Femur (tissue), 1 donor: Measurements from ENCODE around the gene TMEM178B.
"Not testable (repeated sequence)": the region's sequence is repeated elsewhere in the genome, so short reads cannot be mapped to it uniquely, and the experiment has no call there.

Experiments used
- DNase-seq: peaks from one replicate; pipeline ENCODE4 v3.0.0-alpha.2; 2017

The TMEM178B gene

GRCh38 chr7:141317033-141317585 is 243.2 kb downstream of the TMEM178B start:
- DNase-seq: no peak

DNA sequence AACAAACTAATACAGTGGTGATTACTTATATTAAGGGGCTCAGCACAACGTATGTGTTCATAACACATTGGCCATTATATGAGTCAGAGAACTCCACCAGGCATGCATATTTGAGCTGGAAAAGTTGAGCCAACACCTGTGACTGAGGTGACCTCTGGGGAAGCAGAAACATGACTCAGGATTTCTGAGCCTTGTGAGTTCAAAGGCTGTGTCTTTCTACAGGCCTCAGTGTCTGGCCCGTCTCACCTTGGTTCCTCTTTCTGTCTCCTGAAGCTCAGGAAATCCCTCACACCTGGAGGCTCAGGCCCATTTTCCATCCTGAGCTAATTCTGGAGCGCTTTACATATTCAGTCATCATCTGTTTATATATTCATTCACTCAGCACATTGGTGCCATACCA is 246.4 kb downstream of the TMEM178B start:
- no peak for DNase-seq

DNA sequence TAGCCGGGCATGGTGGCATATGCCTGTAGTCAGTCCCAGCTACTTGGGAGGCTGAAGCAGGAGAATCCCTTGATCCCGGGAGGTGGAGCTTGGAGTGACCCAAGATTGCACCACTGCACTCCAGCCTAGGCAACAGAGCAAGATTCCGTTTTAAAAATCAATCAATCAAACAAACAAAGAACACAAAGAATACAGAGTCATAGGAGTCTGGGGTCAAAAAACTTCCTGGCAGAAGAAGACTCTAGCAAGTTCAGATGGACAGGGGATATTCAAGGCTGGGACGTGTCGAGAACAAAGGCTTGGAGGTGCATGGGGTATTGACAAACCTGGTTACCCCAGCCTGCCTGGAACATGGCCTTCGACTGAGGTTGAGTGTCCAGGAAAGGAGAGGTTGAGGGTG is 248.5 kb downstream of the TMEM178B start:
- DNase-seq: no peak

- DNase-seq: no peak
These were observed 250.0 kb downstream of the TMEM178B start for GRCh38 chr7:141323826-141324225.

GRCh38 chr7:141324870-141325269 is 251.0 kb downstream of the TMEM178B start:
- DNase-seq: no peak

- no peak for DNase-seq
These were observed 251.4 kb downstream of the TMEM178B start for GRCh38 chr7:141325275-141325674.

- no peak for DNase-seq
These were observed 254.4 kb downstream of the TMEM178B start for GRCh38 chr7:141328290-141328689.

DNA sequence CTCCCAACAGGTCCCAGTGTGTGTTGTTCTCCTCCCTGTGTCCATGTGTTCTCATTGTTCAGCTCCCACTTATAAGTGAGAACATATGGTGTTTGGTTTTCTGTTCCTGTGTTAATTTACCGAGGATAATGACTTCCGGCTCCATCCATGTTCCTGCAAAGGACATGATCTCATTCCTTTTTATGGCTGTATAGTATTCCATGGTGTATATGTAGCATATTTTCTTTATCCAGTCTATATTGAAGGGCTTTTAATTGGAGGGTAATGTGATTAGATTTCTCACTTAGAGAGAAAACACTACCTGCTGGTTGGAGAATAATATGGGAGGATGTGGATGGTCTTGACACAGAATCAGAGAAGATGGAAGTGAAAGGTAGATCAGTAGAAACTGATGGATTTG is 256.4 kb downstream of the TMEM178B start:
- not testable (repeated sequence) for DNase-seq

DNA sequence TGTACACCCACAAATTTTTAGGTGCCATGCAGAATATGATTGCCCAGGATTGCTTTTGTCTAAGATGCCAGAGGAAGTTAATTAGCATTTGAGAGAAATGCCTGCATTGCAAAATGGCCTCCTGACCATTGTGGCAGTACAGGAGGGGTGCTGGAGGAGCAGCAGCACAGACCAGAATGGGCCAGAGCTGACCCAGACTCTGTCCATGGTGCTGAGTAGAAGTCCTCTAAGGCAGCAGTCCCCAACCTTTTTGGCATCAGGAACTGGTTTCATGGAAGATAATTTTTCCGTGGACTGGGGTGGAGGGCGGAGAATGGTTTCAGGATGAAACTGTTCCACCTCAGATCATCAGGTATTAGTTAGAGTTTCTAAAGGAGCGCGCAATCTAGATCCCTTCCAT is 259.6 kb downstream of the TMEM178B start:
- DNase-seq: no peak

DNA sequence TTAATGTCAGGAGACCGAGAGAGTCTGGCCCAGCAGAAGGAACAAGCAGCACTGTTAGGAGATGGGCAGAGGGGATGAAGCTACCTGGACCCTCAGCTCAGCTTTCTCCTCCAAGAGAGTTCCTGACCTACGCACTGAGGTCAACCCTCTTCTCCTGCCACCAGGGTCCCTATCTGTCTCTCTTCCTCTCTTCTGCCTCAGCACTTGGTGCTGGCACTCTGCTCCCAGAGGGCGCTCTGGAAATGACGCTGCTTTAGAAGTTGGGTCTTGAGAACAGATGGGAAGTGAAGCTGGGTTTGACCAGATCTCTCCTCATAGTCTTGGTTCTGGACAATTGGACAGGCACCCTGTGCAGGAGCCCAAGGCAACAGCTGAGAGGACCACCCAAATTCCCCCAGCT is 261.3 kb downstream of the TMEM178B start:
- DNase-seq: no peak

- no peak for DNase-seq
These were observed 265.7 kb downstream of the TMEM178B start for GRCh38 chr7:141339603-141340002.

GRCh38 chr7:141340991-141341390 is 267.1 kb downstream of the TMEM178B start:
- no peak for DNase-seq

GRCh38 chr7:141342621-141343408 is 269.0 kb downstream of the TMEM178B start:
- no peak for DNase-seq

GRCh38 chr7:141344153-141344935 is 270.5 kb downstream of the TMEM178B start:
- DNase-seq: no peak

DNA sequence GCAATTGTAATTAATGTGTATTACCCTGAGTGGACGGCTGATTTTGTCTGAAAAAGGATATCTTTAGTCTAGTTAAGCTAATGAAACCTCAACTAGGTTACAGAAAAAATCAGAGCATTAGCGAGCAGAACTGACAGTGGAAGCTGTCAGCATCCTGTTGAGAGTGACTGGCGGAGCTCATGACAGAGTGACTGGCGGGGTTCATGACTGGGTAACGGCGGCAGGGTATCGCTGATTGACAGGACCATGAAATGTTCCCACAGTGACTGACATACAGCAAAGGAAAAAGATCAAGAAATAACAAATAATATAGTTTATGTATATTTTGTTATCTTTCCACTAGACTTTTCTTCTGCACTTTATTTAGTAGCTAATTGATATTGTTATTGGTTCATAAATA is 274.9 kb downstream of the TMEM178B start:
- no peak for DNase-seq

GRCh38 chr7:141349338-141349737 is 275.5 kb downstream of the TMEM178B start:
- no peak for DNase-seq

DNA sequence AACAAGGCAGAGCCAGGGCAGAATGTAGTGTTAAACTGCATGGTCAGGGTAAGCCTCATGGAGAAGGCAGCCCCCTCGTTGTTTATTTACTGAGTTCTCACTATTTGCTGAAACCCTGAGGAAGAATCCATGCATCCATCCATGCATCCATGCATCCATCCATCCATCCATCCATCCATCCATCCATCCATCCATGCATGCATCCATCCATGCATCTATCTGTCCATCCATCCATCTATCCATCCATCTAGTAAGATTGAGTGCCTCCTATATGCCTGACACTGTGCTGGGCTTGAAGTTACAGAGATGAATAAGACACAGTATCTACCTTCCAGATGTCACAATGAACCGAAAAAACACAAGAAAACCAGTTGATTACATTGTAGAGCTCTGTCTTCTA is 275.9 kb downstream of the TMEM178B start:
- no peak for DNase-seq

DNA sequence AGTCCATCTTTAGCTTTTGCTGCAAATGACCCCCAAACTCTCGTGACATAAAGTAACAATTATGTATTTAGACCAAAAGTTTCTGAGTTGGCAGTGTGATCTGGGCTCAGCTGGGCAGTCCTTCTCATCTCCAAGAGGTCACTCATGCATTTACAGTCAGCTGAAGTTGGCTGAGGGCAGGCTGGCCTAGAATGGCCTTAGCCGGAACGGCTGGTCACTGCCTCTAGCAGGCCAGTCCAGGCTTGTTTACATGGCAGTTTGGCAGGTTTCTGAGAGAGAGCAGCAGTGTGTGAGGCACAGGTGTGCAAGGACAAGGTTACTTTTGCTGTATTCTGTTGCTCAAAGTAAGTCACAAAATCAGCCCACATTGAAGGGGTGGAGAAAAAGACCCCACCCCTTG is 277.3 kb downstream of the TMEM178B start:
- DNase-seq: no peak

- DNase-seq: no peak
These were observed 279.1 kb downstream of the TMEM178B start for GRCh38 chr7:141352955-141353354.

DNA sequence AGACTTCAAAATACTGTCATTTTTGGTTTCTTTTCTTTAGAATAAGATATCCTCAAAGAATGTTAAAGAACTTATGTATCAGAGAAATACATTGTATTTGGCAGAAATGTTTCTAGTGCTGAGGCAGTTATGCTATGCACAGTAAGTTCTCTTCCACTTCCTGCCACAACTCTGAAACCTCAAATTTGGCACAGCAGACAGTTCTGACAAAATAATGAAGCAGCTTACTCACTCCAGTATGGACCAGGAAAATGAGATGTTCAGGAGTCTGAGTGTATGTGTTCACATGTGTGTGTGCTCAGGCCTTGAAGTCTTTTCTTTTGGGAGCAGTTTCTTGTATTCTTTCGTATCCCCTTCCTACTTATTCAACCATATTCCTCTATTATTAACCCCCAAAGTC is 280.4 kb downstream of the TMEM178B start:
- no peak for DNase-seq

- DNase-seq: no peak
These were observed 281.2 kb downstream of the TMEM178B start for GRCh38 chr7:141355032-141355431.

- DNase-seq: no peak
These were observed 282.3 kb downstream of the TMEM178B start for GRCh38 chr7:141356161-141356560.

DNA sequence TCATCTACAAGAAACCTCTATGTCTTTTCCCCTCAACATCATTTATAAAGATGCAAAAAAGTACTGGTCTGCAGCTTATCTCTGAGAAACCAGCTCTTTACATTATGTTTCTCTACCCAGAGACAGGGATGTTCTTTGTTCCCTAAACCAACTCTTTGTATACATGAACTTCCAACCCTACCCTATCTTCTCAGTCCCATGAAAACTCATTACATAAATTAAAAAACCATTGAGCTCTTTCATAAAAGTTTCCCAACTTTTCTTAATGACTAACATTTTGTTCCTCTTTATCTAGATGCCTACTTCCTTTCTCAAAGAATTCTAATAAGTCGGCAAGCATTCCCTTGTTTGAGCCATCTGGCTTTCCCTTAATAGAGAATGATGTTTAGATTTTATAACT is 284.5 kb downstream of the TMEM178B start:
- DNase-seq: no peak

GRCh38 chr7:141359262-141359661 is 285.4 kb downstream of the TMEM178B start:
- DNase-seq: no peak
